Lower lobe of right lung (tissue), 2 donors: ENCODE measurements around the gene CENPVL1. TPM values are rescaled to one million over a fixed set of nuclear protein-coding genes. Genes with fewer than 3 reads are reported as not detected.
A peak's percentile ranks its signal among the peaks of the same experiment; 100 is the strongest.

Experiments used
- ATAC-seq, 2 donors: fragments of 200-7000 bp; cut with Tn5 transposase; one replicate each; pipeline ENCODE4 v1.9.1; 2020 to 2022; ENCODE audit warnings: mild to moderate bottlenecking in 2 of 2, moderate library complexity in 2 of 2
- DNase-seq: peaks from one replicate; pipeline ENCODE4 v3.0.0-alpha.2; 2020
- H3K27ac ChIP-seq: fragments of 200-600 bp; one replicate; pipeline ENCODE4 v1.8.0; 2022
- H3K27me3 ChIP-seq: fragments of 200-600 bp; one replicate; pipeline ENCODE4 v1.8.0; 2022; ENCODE audit warnings: low read depth
- H3K36me3 ChIP-seq: fragments of 200-600 bp; one replicate; pipeline ENCODE4 v1.8.0; 2022; ENCODE audit warnings: mild to moderate bottlenecking
- H3K4me1 ChIP-seq: fragments of 200-600 bp; one replicate; pipeline ENCODE4 v1.8.0; 2022
- H3K4me3 ChIP-seq: fragments of 200-600 bp; one replicate; pipeline ENCODE4 v1.8.0; 2022; ENCODE audit warnings: mild to moderate bottlenecking
- H3K9me3 ChIP-seq: fragments of 200-600 bp; one replicate; pipeline ENCODE4 v1.8.0; 2022
- intact Hi-C: fragments of 100-400 bp; cut with DNase I; formaldehyde crosslinking; loops from one replicate; pipeline ENCODE4 v1.11.0; 2022
- total RNA-seq: library from RNA; stranded (reverse); fragmentation: NEBNext Ultra II Directional; extraction: Animal tissue kit (Norgen Biotek cat#: 25700); gene quantifications from one replicate; pipeline ENCODE4 v1.2.1, GENCODE V29; 2021
- TF ChIP-seq, protein P1 (sequence below): fragments of 200-600 bp; IDR thresholded peaks from one replicate; pipeline ENCODE4 v1.8.0; 2022; ENCODE audit warnings: antibody characterized with exemption, mild to moderate bottlenecking
- donor health status: DM: no; HTN: yes; CAD: no; lungs with severe emphysema.

The CENPVL1 gene
- total RNA-seq, 1 donor from 2014 or later = not detected

DNA sequence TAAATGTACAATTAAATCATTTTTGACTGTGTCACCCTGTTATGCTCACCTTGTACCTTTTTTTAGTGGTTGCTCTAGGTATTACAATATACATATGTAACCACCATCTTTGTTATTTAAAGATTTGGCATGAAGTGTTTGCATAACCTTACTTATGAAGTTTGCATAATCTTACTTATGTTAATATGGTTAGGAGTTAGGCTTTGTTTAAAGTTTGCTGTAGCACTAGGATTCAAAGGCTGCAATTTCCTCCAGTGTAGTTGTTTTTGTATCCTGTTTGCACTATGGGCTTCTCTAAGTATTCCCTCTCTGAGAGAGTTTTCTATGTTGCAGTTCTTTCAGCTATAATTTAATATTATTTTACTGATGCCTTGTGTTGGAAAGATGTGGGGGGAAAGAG lies 17.9 kb downstream of the CENPVL1 start:
- ATAC-seq (no peak), DNase-seq (no peak)
- TF ChIP-seq, protein P1, sequence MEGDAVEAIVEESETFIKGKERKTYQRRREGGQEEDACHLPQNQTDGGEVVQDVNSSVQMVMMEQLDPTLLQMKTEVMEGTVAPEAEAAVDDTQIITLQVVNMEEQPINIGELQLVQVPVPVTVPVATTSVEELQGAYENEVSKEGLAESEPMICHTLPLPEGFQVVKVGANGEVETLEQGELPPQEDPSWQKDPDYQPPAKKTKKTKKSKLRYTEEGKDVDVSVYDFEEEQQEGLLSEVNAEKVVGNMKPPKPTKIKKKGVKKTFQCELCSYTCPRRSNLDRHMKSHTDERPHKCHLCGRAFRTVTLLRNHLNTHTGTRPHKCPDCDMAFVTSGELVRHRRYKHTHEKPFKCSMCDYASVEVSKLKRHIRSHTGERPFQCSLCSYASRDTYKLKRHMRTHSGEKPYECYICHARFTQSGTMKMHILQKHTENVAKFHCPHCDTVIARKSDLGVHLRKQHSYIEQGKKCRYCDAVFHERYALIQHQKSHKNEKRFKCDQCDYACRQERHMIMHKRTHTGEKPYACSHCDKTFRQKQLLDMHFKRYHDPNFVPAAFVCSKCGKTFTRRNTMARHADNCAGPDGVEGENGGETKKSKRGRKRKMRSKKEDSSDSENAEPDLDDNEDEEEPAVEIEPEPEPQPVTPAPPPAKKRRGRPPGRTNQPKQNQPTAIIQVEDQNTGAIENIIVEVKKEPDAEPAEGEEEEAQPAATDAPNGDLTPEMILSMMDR = no peak
- H3K4me3 ChIP-seq = no peak overlapping the region
- no peak overlapping the region for H3K27ac ChIP-seq
- H3K27me3 ChIP-seq = no peaks in the 10 kb centered on the region
- no peaks in the 10 kb centered on the region for H3K4me1 ChIP-seq
- no peaks in the 10 kb centered on the region for H3K9me3 ChIP-seq
- intact Hi-C loops = no loop called here
- H3K36me3 ChIP-seq = no peaks in the 10 kb centered on the region

DNA sequence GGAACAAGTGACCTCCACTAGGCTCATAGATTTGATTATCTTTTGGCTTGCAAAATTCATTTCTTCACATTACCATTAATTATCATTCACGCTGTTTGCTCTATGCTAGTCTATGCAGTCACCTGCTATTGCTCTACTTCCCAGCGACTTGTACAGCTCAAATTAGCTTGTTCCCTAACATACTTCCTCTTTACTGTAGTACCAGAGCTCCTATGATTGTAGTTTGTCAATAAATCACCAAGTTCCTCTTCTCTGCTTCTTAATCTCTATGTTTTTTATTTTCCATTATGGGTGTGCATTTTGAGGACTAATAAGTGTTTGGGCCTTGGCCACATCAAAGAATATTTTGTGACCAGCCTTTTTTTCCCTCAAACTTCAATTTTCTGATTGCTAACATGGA lies 26.8 kb downstream of the CENPVL1 start:
- Histone ChIP-seq H3K27me3 (no peaks in the 10 kb centered on the region), H3K27ac (no peak overlapping the region), H3K36me3 (no peaks in the 10 kb centered on the region), H3K4me1 (no peaks in the 10 kb centered on the region), H3K4me3 (no peak overlapping the region), H3K9me3 (no peaks in the 10 kb centered on the region)
- intact Hi-C loops = no loop called here
- TF ChIP-seq, protein P1 = no peak
- ATAC-seq = no peak
- no peak for DNase-seq

DNA sequence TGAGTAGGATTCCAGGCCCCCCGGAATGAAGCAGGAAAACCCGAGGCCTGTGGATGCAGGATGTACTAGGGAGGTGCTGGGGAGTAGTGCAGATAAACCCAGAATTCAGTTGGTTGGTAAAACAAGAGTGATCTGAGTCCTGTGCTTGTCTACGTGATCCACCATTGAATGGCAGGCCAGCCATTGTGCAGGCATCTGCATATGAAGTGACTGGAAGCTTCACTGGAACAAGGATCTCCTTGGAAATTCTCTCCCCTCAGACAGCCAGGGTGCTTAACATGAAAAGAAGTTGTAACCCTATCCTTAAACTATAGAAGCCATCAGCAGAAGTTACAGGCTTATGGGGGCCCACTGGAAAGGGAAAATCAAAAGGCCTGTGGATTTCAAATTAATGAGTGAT lies 32.3 kb downstream of the CENPVL1 start:
- DNase-seq (no peak), ATAC-seq (no peak)
- TF ChIP-seq, protein P1 = no peak
- Histone ChIP-seq H3K9me3 (no peaks in the 10 kb centered on the region), H3K4me1 (peaks cover 3% of the 10 kb centered on the region), H3K27ac (no peak overlapping the region), H3K36me3 (no peaks in the 10 kb centered on the region), H3K4me3 (peak overlapping the region; percentile 65), H3K27me3 (no peaks in the 10 kb centered on the region)
- intact Hi-C loops = no loop called here

DNA sequence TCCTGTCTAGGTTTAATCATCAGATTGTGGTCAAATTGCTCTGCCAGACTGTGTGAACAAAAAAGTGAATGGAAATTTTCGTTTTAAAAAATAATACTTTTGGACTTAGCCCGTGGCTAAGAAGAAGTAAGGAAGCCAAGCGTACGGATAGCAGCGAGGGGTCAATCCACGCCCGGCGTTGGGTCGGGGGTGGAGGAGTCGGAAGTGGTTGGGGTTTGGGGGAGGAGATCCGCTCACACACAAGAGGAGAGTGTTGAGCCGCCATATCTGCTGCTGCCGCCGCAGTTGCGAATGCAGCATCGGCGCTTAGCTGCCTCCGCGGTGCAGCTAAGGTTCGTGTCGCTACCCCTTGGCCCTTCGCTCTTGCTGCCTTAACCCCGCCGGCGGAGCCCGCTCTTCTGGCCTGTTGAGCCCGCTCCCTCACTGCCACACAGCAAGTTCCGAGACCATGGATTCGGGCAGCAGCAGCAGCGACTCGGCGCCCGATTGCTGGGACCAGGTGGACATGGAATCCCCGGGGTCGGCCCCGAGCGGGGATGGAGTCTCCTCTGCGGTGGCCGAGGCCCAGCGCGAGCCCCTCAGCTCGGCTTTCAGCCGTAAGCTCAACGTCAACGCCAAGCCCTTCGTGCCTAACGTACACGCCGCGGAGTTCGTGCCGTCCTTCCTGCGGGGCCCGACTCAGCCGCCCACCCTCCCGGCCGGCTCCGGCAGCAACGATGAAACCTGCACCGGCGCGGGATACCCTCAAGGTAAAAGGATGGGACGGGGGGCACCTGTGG lies 33.1 kb downstream of the CENPVL1 start, which contains the start of gene GSPT2:
Gene GSPT2 (plus strand): TSS at position 264 of the 779 bp plus-strand sequence. CDS start 185 bp downstream, at position 449.
- Histone ChIP-seq H3K9me3 (no peaks in the 10 kb centered on the region), H3K4me1 (peaks cover 3% of the 10 kb centered on the region), H3K27ac (peak within 1 kb of the TSS; percentile 62), H3K4me3 (peak within 1 kb of the TSS; percentile 65), H3K36me3 (no peaks in the 10 kb centered on the region), H3K27me3 (no peaks in the 10 kb centered on the region)
- TF ChIP-seq, protein P1 = no peak
- DNase-seq = peak; percentile 72
- intact Hi-C loops = no loop called here
- ATAC-seq = peak; percentile 95 to 97

DNA sequence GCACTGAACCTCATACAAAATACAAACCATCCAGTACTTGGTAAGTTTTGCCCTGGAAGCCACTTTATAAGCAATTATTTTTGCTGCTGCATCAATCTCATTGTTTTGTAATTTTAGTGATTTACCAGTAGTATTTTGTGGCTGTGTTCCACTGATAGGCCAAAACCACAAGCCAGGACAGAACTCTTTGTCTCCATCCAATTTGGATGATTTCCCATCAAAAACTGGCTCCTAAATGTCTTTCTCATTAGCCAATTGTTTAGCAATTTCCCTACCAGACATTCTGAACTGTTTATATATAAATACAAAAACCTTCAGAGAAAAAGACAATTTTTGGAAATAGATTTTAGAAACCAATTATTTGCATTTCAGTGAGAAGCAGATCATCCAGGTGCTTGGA lies 37.4 kb downstream of the CENPVL1 start:
- ATAC-seq (no peak), DNase-seq (no peak)
- no peaks in the 10 kb centered on the region for H3K9me3 ChIP-seq
- H3K36me3 ChIP-seq = no peaks in the 10 kb centered on the region
- intact Hi-C loops = no loop called here
- TF ChIP-seq, protein P1 = no peak
- no peaks in the 10 kb centered on the region for H3K27me3 ChIP-seq
- H3K27ac ChIP-seq = no peak overlapping the region
- no peaks in the 10 kb centered on the region for H3K4me1 ChIP-seq
- no peak overlapping the region for H3K4me3 ChIP-seq
